Measurements from ENCODE around the gene SMYD3.

DNA sequence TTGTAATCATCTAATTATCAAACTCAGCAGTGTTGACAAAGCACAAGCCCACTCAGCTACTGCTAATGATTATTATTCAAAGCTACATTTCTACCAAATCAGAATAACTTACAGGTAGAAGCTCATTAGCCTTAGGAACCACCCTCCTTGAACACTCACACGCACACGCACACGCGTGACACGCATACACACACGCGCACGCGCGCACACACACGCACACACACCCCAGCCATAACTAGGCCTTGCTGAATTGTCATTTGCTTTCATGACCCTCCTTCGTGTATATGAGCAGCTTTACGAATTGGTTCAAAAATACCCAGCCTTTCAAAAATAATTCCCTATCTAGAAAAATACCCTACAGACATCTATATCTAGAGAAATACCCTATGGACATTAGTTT lies 195.6 kb downstream of the SMYD3 start:
- TF ChIP-seq POLR2AphosphoS5 (IDR thresholded peaks at IDR 0.05; ENCODE audit: low read length) (no peak), EP300 (IDR thresholded peaks at IDR 0.05; ENCODE audit: borderline replicate concordance in 1 of 2, control insufficient read depth in 1 of 2, low read depth in 2 of 2, low read length in 2 of 2) (no peak)
